ENCODE measurements around the gene LVRN.
A peak's percentile ranks its signal among the peaks of the same experiment; 100 is the strongest.

Gene LVRN

GRCh38 chr5:115962565-115963402, 509 bp downstream of the LVRN start:
- no peak for DNase-seq

GRCh38 chr5:115963566-115963965, 1.3 kb downstream of the LVRN start:
- no peak for DNase-seq

- DNase-seq, result no peak
Measured at GRCh38 chr5:115968770-115969169, 6.5 kb downstream of the LVRN start.

- DNase-seq, result no peak
Measured at GRCh38 chr5:115977096-115977495, 14.8 kb downstream of the LVRN start.

GRCh38 chr5:115977988-115978387, 15.7 kb downstream of the LVRN start:
- peak; percentile 74 for DNase-seq

GRCh38 chr5:115978779-115979178, 16.5 kb downstream of the LVRN start:
- DNase-seq, result no peak

- DNase-seq, result no peak
Measured at GRCh38 chr5:115979201-115980041, 17.1 kb downstream of the LVRN start.

- no peak for DNase-seq
Measured at GRCh38 chr5:115983519-115983918, 21.2 kb downstream of the LVRN start.

- peak; percentile 74 for DNase-seq
Measured at GRCh38 chr5:115985802-115986757, 23.8 kb downstream of the LVRN start.

- no peak for DNase-seq
Measured at GRCh38 chr5:115988002-115988401, 25.7 kb downstream of the LVRN start.

GRCh38 chr5:115992848-115993350, 30.6 kb downstream of the LVRN start:
- no peak for DNase-seq

GRCh38 chr5:115995351-115995750, 33.1 kb downstream of the LVRN start:
- no peak for DNase-seq

- DNase-seq, result no peak
Measured at GRCh38 chr5:116002116-116002906, 40.0 kb downstream of the LVRN start.

GRCh38 chr5:116004248-116004647, 42.0 kb downstream of the LVRN start:
- DNase-seq, result no peak

GRCh38 chr5:116009806-116010205, 47.5 kb downstream of the LVRN start:
- no peak for DNase-seq

GRCh38 chr5:116011046-116011445, 48.8 kb downstream of the LVRN start:
- peak; percentile 16 for DNase-seq

GRCh38 chr5:116013207-116013785, 51.0 kb downstream of the LVRN start:
- DNase-seq, result no peak

- no peak for DNase-seq
Measured at GRCh38 chr5:116013936-116014335, 51.7 kb downstream of the LVRN start.

- no peak for DNase-seq
Measured at GRCh38 chr5:116023619-116024018, 61.3 kb downstream of the LVRN start.

- no peak for DNase-seq
Measured at GRCh38 chr5:116025866-116026265, 63.6 kb downstream of the LVRN start.

- peak; percentile 75 for DNase-seq
Measured at GRCh38 chr5:116032094-116032517, 69.8 kb downstream of the LVRN start, which contains the start of gene ARL14EPL. Gene ARL14EPL, plus strand, starts transcription at chr5:116032472. Its CDS starts 18,994 bp downstream, at chr5:116051466.

All from fibroblast of upper back skin (primary cell).